OCI-LY3 (cell line): ENCODE measurements around the gene PPP3CA.

ENCODE experiments used
- H2AFZ ChIP-seq: fragments of 200-600, 300-600 bp; shearing (Covaris generic); 2 replicates; pipeline ENCODE4 v1.6.0; 2014; ENCODE audit warnings: antibody characterized with exemption, low read depth, low read length
- H3K27ac ChIP-seq: fragments of 200-600, 300-600 bp; sonication (generic); 2 replicates; pipeline ENCODE4 v1.5.1; 2014; ENCODE audit warnings: mild to moderate bottlenecking, low read length, moderate library complexity, mixed read lengths
- H3K27me3 ChIP-seq: fragments of 200-600, 300-600 bp; sonication (generic); 2 replicates; pipeline ENCODE4 v1.6.1; 2014; ENCODE audit warnings: low read depth, low read length, mixed read lengths
- H3K36me3 ChIP-seq: fragments of 200-600, 300-600 bp; sonication (generic); replicated peaks from 2 replicates; pipeline ENCODE3; 2014; ENCODE audit warnings: low read depth, low read length, mixed read lengths
- H3K4me1 ChIP-seq: fragments of 300-600, 200-600 bp; sonication (generic); 2 replicates; pipeline ENCODE4 v1.6.1; 2014; ENCODE audit warnings: low read length, mixed read lengths
- H3K4me2 ChIP-seq: fragments of 200-600, 300-600 bp; sonication (generic); 2 replicates; pipeline ENCODE4 v1.6.1; 2014; ENCODE audit warnings: low read length, mixed read lengths
- H3K4me3 ChIP-seq: fragments of 300-600, 200-600 bp; sonication (generic); 2 replicates; pipeline ENCODE4 v1.5.1; 2014; ENCODE audit warnings: antibody characterized with exemption, mild to moderate bottlenecking, low read length, moderate library complexity
- H3K79me2 ChIP-seq: fragments of 300-600, 200-600 bp; shearing (Covaris generic); 2 replicates; pipeline ENCODE4 v1.6.1; 2014; ENCODE audit warnings: mild to moderate bottlenecking, low read length, mixed read lengths
- H3K9ac ChIP-seq: fragments of 300-600, 200-600 bp; shearing (Covaris generic); 2 replicates; pipeline ENCODE4 v1.6.0; 2014; ENCODE audit warnings: mild to moderate bottlenecking, low read length, moderate library complexity
- H3K9me3 ChIP-seq: fragments of 200-600, 300-600 bp; shearing (Covaris generic); 2 replicates; pipeline ENCODE4 v1.6.1; 2014; ENCODE audit warnings: low read length, mixed read lengths; ENCODE audit not compliant: insufficient read depth
- H4K20me1 ChIP-seq: fragments of 200-600, 300-600 bp; sonication (generic); 2 replicates; pipeline ENCODE4 v1.6.1; 2016; ENCODE audit warnings: low read length, mixed read lengths; ENCODE audit not compliant: insufficient read depth
- CTCF ChIP-seq: fragments of 200-600, 300-600 bp; sonication (generic); IDR thresholded peaks from 2 replicates; pipeline ENCODE4 v1.5.1; 2014; ENCODE audit warnings: antibody characterized with exemption, low read length, low read depth
- EZH2phosphoT487 ChIP-seq: fragments of 200-600 bp; shearing (Covaris generic); IDR thresholded peaks from 2 replicates; pipeline ENCODE4 v1.6.1; 2018; ENCODE audit warnings: antibody characterized with exemption, mixed run types, low read depth

Gene PPP3CA

GRCh38 chr4:101089168-101089567 is 258.2 kb downstream of the PPP3CA start:
- Histone ChIP-seq H3K79me2 (no peaks in the 10 kb centered on the region), H3K4me3 (no peak overlapping the region), H3K9me3 (no peaks in the 10 kb centered on the region), H3K27ac (no peak overlapping the region), H3K27me3 (no peaks in the 10 kb centered on the region), H4K20me1 (no peaks in the 10 kb centered on the region), H3K4me2 (no peak overlapping the region), H3K36me3 (no peaks in the 10 kb centered on the region), H2AFZ (no peak overlapping the region), H3K9ac (no peak overlapping the region), H3K4me1 (peaks cover 13% of the 10 kb centered on the region)
- TF ChIP-seq EZH2phosphoT487 (no peak), CTCF (no peak)

- TF ChIP-seq EZH2phosphoT487: no peak
- TF ChIP-seq CTCF: 0 out of 2 replicates have a peak, but pooled peaks have one; percentile 4
- Histone ChIP-seq H4K20me1 (no peaks in the 10 kb centered on the region), H3K27ac (no peak overlapping the region), H3K9ac (no peak overlapping the region), H3K36me3 (no peaks in the 10 kb centered on the region), H3K4me2 (no peak overlapping the region), H3K27me3 (no peaks in the 10 kb centered on the region), H3K4me3 (no peak overlapping the region), H2AFZ (no peak overlapping the region), H3K79me2 (no peaks in the 10 kb centered on the region), H3K9me3 (no peaks in the 10 kb centered on the region), H3K4me1 (peaks cover 20% of the 10 kb centered on the region)
Measured at GRCh38 chr4:101086801-101087586, 260.3 kb downstream of the PPP3CA start.

GRCh38 chr4:101083131-101083530 is 264.2 kb downstream of the PPP3CA start:
- H3K79me2 ChIP-seq: no peaks in the 10 kb centered on the region
- no peak overlapping the region for H3K27ac ChIP-seq
- no peaks in the 10 kb centered on the region for H3K9me3 ChIP-seq
- peaks cover 20% of the 10 kb centered on the region for H3K4me1 ChIP-seq
- H3K4me3 ChIP-seq: no peak overlapping the region
- TF ChIP-seq CTCF (no peak), EZH2phosphoT487 (no peak)
- H3K27me3 ChIP-seq: no peaks in the 10 kb centered on the region
- no peak overlapping the region for H3K4me2 ChIP-seq
- H3K36me3 ChIP-seq: peaks cover 2% of the 10 kb centered on the region
- H2AFZ ChIP-seq: no peak overlapping the region
- H4K20me1 ChIP-seq: no peaks in the 10 kb centered on the region
- H3K9ac ChIP-seq: no peak overlapping the region

GRCh38 chr4:101081695-101082369 is 265.5 kb downstream of the PPP3CA start:
- H2AFZ ChIP-seq: no peak overlapping the region
- no peaks in the 10 kb centered on the region for H3K27me3 ChIP-seq
- H3K36me3 ChIP-seq: peaks cover 2% of the 10 kb centered on the region
- H3K9me3 ChIP-seq: no peaks in the 10 kb centered on the region
- H3K79me2 ChIP-seq: no peaks in the 10 kb centered on the region
- H3K4me2 ChIP-seq: no peak overlapping the region
- H3K9ac ChIP-seq: no peak overlapping the region
- H3K4me1 ChIP-seq: peaks cover 20% of the 10 kb centered on the region
- no peak overlapping the region for H3K4me3 ChIP-seq
- TF ChIP-seq CTCF: no peak
- no peak for TF ChIP-seq EZH2phosphoT487
- no peak overlapping the region for H3K27ac ChIP-seq
- no peaks in the 10 kb centered on the region for H4K20me1 ChIP-seq
